Activated CD8-positive, alpha-beta memory T cell treated with anti-CD3 and anti-CD28 coated beads for 1 hour (primary cell): ENCODE measurements around the gene SEPTIN8.

Experiments used
- DNase-seq, 2 donors: peaks; one replicate each; pipeline ENCODE4 v3.0.0-alpha.2; 2020; ENCODE audit warnings: low read depth in 1 of 2; ENCODE audit errors: extremely low read depth in 1 of 2

Gene SEPTIN8

DNA sequence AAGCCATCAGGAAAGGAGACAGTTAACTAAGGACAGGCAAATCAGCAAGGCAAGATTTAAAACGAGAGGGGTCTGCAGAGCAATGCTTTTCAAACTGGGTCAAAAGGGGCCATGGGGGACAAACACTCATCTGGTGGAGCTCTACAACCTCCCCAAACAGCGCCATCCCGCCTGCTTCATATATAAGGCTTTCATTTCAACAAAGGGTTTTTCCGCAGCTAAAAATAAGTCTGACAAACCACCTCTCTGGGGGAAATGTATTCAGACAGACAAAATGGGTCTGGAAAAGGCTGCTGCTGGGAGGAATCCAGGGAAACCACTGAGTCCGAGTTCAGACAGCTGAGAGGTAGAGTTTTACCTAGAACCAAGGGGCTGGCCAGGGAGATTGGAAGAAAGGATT, 8.3 kb upstream of the SEPTIN8 start:
- DNase-seq: no peak

DNA sequence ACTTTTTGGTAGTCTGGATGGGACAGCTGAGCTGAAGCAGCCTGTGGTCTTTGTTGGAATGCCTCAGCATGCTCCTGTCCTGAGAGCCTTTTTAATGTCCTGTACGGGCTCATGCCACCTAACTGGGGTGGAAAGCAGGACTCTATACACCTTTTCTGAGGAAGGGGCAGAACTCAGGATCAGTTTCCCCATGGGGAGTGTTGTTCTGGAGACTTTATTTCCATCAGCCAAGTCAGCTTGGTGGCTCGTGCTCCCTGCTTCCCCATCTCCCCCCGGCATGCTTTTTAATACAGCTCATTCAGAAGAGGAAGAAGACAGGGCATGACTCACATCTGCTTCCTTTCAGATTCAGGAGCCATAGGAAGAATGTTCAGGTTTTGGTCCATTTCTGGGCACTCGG, 5.1 kb upstream of the SEPTIN8 start:
- no peak for DNase-seq

DNA sequence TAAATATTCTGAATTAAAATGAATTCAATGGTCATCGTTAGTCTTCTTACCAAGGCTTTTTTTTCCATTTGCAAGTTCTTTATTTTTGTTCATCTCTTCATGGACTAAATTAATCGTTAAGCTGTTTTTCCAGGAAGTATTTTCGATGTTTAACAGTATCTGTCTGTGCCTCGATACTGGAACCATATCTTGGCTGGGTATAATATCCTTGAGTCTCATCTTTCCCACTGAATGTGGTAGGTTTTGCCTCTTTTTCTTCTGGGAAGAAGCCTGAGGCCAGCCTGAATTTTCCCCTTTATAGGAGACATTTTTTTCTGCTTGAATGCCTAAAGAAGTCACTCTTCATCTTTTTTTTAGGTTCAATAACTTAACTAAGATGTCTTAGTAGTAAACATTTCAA, 4.0 kb upstream of the SEPTIN8 start:
- DNase-seq: no peak

DNA sequence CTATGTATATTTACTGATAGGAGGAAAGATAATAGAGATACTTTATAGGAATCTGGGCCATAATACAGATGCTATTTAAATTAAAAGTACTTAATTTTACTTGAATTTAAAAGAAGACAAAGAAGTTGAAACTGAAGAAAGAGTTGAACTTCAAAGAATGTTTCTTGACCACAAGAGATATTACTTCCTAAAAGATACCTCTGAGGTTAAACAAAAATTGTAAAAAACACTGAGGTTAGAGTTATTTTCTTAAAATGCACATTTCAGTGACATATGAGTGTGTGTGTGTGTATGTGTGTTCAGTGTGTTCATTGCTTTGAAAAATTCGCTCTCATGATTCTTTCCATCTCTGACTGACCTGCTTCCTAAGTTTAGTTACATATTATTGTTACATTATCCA, 3.5 kb upstream of the SEPTIN8 start:
- no peak for DNase-seq

DNA sequence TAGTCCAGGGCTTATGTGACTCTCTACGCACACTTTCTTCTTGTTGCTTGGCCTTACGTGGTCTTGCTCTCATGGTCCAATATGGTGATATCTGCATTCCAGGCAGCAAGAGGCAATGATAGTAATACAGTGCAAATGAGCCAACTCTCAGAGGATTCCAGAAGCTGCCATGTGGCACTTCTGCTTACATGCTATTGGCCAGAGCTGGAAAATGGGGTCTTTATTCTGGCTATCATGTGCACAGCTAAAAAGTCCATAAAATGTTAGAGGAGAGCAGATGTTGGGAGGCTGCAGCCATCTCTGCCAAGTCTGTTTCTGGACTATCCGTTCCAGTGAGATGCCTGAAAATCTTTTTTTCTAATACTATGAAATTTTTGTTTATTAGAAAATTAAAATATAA, 2.9 kb upstream of the SEPTIN8 start:
- no peak for DNase-seq

DNA sequence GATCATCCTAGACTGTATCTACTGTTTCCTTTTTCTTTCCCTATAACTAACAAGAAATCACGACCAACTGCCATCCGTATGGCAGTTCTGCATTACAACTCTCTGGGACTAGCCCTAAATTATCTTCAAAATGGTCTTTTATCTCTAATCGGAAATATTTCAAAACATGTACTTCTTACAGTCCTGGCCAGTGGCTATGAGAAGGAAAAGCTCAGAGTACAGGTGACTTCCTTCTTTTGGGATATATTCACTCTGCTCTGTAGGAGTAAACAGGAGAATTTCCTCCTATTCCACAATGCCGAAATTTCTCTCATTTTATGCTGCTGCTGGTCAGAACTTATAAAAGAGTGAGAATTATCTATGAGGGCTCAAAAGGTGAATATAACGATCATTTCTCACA, 1.8 kb upstream of the SEPTIN8 start:
- DNase-seq: no peak

DNA sequence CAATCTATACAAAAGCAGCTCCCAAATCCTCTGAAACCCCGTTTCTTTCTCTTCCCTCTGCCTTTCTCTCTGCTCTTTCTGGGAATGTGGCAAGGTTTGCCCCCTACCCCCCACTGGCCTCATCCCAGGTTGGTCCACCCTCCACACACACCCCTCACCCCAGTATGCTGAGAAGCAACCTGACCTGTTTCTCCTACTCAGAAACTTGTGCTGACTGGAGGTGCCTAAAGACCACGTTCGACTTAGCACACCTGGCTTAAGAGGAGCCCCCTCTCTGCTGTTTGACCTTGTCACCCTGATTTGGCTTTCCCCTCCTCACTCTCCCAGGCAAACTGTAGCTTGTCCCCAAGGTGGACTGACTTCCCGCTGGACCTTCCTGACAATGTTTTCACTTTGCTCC, 1.1 kb upstream of the SEPTIN8 start:
- no peak for DNase-seq

DNA sequence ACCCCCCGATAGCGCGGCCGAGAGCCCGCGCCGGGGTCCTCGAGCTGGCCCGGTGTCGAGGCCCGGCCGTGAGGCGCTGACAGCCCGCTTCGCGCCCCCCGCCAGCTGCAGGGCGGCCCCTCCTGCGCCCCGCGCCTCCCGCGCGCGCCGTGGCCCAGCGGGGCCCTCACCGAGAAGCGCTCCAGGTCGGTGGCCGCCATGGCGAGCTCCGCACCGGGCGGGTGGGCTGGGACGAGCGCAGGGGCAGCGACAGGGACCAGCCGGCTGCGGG, 166 bp downstream of the SEPTIN8 start:
- DNase-seq: no peak

DNA sequence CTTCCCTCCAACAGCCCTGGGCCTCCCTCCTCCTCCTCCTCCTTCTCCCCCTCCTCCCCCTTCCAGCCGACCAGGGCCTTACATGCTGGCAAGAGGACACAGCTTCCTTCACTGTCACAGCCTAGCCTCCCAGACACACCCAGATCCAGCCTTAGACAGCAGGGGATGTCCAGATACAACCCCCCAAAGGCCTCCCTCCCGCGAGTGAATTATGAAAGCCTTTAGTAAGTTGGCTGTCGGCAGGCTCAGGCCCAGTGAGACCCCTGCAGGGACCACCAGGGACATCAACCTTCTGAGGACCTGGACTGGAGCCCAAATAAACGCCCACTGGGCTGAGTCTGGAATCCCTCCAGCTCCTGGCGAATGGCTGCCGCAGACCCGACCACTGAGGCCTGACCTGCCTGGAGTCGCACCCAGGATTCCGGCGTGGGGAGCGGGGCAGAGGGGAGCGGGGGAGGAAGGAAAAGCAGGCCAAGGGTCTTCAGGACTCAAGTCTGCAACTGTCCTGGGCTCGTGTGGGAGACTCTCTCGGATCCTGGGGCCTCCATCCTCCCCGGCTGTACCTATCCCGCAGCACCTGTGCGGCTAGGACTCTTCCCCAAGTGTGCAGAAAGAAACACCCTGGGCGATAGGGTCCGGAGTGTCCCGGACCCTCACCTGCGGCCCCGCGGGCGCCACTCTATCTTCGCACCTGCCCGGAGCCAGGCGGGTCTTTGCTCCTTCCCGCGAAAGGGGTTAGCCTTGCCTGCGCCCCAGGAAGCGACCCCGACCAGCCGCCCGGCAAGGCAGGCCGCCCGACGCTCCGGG, 705 bp downstream of the SEPTIN8 start:
- no peak for DNase-seq

DNA sequence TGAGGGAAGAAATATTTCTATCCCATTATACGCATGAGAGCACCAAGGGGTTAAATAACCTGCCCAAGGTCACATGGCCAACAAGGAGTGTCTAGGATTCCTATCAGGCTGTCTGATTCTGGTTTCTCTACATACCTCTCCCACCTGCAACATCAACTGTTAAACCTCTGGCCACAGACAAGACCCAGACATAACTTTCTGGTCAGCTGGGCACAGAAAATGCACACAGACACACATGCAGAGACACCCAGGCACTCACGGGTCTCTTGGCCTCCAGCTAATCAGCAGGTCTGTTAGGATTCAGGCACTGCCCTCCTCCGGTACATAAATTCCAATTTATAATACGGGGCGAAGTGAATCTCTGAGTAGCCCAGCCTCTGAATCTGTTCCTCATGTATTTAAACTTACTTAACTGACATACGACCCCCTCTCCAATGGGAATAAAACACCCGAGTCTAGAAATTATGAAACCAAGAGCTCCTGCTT, 1.5 kb downstream of the SEPTIN8 start:
- no peak for DNase-seq

DNA sequence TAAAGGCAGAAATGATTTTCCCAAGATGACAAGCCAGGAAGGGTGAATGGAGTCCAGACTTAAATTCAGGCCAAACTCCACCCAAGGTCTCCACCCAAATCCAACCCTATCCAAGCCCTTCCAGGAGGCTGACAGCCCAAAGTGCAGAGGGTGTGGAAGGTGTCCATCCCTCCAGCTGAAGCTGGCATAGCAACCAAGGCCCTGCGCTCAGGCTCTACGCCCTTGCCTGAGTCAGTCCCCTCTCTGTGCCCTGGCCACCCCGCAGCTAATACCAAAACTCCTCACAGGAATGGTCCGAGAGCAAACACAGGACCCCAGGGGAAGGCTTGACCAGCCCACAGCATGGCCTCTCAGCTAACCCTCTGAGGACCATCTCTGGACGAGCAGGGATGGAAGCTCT, 2.1 kb downstream of the SEPTIN8 start:
- DNase-seq: no peak

DNA sequence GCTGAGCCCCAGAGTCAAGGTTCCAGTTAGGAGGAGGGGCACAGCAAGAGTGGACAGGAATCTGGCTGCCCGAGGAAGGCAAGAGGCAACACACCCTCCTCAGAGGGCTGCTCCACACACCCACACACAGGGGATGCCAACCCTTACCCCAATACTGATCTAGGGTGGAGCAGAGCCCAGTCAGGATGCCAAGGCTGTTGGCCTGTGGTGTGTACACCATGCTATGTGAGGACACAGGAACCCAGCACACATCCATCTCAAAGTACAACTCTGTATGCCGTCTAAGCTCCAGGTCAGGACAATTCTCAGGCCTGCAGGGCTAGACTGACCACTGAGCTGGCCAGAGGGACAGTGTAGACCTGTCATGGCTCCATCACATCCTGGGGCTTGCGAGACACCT, 2.6 kb downstream of the SEPTIN8 start:
- DNase-seq: no peak

DNA sequence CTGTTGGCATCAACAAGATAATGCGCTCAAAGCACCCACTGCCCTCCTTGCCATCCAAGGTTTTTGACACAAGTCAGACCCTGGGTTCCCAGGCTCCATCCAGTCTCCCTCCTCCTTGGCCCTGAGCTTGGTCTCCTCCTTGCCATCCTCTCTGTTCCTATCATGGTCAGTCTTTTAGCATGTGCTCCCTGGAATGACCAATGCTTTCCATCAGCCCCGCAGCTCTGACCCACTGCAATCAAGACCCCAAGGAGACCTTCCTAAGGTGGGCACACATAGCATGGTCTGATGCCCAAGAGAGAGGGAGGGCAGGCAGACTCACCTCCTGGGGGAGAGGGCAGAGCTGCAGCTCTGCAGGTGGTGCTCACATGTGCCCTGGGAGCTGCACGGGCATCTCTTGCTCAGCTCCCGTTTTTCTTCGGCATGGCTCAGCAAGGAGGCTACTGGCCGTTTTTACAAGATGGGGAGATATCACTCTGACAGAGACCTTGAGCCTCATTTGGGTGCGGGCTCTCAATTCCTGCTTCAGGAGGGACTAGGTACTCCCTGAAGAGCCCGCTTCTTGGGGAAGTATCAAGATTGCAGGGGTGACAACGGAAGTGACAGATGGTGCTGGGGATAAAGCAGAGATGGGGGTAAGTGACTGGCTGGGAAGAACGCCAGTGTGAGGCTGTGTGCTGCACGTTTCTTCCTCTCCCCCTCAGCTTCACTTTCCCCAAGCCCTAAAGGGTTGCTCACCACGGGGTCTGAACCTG, 3.3 kb downstream of the SEPTIN8 start:
- no peak for DNase-seq

DNA sequence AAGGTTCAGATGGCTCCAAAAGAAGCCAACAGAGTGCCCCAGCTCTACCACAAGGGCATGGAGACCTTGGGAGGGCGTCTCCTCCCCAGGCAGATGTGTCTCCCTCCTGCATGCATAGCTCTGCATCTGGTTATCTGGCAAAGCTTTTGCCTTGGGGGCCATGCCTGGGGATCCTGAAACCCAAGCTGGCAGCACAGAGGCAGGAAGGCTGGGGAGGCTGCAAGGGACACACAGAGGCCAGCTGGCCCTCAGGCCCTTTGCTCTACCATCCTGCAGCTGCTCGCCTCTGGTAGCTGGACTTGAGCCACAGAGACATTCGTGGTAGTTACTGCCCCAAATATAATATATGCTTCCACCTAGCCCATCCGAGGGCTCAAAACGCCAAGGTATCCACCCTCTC, 3.9 kb downstream of the SEPTIN8 start:
- DNase-seq: no peak

DNA sequence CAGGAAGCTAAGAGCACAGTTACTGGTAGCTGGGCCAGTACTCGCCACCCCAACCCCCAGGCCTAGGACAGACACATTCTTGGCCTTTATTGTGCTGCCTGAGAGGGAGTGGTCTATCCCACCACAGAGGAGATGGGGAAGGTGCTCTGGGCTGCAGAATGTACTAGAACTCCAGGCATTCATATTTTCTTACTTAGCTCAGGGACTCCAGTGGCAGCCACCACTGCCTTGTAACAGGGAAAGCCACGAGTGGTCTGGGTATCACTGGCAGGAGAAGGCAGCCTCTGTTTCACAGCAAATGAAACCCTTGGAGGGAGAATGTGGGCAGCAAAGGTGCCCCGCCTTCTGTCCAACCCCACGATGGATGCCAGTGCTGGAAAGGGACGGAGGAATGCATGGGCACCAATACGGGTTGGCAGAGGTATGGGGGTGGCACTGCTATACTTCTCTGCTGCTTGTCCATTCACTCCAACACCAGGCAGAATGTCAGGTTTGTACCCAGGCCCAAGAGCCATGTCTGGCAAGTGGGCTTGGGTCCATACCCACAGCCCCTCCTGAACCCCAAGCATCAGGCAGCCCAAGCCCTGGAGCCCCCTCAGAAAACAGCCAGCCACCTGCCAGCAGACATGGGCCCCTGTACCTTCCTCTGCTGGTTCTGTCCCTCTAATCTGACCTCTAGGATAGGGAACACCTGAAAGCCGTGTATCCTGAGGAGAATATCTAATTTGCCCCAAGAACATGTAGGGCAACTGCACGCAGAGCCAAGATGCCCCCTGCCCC, 4.6 kb downstream of the SEPTIN8 start:
- no peak for DNase-seq

DNA sequence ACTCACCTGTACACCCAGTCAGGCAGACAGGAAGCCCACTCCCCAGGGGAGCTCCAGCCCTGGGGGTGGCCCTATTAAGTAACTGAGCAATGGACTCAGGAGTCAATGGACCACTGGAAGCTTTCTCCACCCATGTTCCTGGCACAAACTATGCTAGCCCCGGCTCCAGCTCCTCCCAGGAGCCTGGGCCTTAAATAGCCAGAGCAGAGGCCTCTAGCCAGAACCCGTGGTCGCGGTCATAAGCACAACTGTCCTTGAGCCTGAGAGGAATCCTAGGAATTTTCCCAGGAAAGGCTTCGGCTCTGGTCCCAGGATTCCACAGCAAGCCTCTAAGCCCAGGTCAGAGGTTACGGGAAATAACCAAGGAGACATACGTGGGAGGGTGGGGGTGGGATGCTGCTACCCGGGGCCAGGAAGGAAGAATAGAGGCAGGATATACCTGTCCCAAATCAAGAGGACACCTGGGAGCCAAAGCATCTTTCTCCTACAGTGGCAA, 5.5 kb downstream of the SEPTIN8 start:
- DNase-seq: no peak

DNA sequence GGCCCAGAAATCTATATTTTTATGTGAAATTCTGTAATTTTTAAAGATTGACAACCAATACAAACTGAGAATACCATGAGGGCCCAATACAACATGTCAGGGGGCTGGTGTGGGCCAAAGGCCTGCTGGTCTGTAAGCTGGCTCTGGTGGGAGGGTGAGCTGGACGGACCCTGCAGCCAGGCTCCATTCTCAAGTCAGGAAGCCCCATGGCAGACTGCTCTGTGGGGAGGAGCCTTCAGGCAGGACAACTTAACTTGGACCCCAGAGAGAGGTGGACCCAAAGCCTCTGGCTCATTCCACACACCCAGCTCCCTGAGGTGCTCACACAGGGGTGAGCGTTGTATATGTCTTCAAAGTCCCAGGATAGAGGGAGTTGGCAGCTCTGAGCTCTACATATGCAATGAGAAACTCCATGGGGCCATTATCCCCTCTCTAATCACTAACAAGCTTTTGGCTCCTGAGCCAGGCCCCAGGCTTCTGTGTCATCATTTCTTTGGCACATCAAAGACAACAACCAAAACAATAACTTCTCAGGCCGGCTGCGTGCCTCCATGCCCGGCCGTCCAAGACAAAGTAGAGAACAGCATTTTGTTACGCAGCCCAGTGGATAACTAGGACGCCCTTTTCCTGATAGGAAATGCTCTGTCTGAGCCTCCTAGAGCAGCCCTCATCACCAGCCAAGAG, 6.4 kb downstream of the SEPTIN8 start:
- no peak for DNase-seq

DNA sequence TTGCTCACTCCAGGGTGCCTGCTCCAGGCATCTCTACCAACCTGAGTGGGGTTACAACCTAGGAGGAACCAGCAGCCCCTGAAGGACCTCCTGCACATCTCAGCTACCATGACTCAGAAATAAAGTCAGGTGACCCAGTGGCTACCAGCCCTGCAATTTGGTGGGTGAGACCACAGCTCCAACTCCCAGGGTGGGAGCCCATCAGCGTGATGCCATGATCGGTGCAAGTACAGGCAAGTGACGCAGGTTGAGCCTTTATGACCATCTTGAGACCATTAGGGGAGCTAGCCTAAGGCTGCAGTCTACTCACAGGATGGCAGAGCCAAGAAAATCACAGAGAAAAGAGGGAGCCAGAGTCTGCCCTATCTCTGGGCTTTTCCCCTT, 8.6 kb downstream of the SEPTIN8 start:
- DNase-seq: no peak

DNA sequence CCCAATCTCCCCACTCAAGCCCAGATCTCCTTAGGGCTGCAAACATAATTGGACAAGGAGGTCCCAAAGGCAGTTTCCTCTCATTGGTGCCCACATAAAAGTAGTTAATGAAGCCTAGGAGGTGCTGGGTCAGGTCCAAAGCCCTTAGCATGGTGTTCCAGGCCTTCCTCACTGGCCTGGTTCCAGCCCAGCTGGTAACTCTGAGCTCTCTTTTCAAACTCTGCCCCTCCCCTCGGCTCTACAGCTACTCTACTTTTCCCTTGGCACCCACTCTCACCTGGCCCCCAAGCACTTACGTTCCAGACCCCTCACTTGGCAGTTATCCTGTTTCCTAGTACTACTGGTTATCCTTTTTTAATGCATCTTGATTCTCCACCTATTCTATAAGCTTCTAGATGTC, 9.9 kb downstream of the SEPTIN8 start:
- DNase-seq: no peak

DNA sequence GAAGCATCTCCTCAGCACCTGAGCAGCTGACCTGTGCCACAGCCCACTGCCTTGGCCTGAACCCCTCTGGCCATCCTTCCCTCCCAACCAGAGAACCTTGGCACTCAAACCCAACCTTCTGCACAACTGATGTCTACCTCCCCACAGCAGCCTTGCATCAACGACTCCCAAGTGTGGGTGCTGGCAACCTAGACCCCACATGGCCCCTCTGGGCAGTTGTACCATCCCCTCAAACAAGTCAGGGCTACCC, 10.3 kb downstream of the SEPTIN8 start:
- DNase-seq: no peak

DNA sequence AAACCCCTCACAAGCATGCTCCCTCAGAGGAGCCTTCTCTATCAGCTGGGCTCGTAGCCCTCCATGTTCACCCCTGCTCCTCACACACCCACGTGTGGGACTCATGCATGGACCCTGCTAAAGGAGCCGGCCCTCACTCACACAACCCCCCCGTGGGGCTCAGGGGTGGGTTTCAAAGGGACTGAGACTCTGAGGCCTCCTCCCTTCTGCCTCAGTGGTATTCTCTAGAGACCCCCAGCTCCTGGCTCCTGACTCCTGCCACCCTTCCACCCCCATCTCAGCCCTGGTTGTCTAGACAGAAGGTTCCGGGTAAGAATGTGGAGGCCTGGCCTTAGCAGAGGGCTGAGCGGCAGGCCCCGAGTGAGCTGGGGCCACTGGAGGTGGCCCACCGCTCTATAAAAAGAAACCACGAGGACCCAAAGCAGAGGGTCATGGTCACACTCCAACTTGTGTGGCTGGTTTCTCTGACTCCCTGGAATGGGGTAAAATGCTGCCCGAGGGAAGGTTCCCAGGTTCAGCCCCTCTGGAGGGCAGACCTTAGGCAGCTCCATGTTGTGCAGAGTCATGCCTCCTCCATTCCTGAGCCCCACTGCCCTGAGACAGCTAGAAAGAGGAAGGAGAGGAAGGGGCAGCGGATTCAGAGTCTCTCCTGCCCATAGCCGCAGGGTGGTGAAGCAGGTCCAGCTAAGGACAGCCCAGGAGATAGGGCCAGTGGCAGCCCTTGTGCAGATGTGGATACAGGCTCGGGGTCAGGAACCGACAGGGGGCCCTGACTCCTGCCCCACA, 10.8 kb downstream of the SEPTIN8 start:
- DNase-seq: no peak
